NCI-H2107 treated with DMSO at 0.1 percent for 48 hours (cell line): ENCODE measurements around the gene TBC1D17.
A peak's percentile ranks its signal among the peaks of the same experiment; 100 is the strongest.

ENCODE experiments used
- DNase-seq: peaks from one replicate; lab custom pipeline; 2025; ENCODE audit not compliant: unreplicated experiment; lab: John Stamatoyannopoulos, UW

TBC1D17 gene

DNA sequence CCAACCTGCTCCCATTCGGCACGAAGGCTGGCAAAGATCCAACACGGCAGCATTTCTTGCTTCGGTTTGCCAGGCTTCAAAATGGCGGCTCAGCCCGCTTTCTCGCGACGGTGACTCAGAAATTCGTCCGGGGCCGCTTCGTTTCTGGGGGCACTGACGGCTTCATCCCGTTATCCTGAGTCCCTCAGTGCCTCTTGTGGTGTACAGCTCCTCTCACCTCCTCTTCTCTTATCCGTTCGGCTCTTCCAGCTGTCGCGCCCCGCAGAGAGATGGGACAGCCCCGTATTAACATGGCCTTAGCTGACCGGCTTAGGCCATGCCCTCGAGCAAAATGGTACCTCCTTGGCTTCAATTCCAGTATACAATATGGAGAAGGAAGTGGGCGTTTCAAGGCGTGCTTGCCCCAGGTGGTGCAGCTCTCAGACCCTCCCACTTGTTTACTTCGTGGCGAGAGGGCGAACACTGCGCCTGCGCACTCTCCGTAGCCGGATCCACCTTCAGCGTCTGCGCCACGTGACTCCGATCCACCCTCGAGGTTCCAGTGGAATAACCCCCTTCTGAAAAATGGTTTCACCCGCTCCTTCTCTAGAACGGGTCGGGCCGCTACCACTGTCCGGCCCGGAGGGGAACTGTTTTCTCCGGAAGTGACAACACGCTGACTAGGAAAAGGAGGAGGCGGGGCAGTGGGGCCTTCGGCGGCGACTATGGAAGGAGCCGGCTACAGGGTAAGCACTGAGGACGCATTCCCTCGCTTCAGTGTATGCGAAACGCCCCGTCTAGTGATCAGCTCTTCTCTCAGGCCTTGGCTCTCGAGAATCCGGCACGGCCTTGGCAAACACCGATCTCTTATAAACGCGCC, at the start of gene TBC1D17, which contains the start of gene AKT1S1:
Gene TBC1D17 (plus strand): TSS at position 683 of the 859 bp plus-strand sequence. CDS start 22 bp downstream, at position 705.
Gene AKT1S1 (minus strand): TSS at position 336 of the 859 bp plus-strand sequence. CDS start 4,060 bp downstream, outside the sequence.
- peak; percentile 99 for DNase-seq

DNA sequence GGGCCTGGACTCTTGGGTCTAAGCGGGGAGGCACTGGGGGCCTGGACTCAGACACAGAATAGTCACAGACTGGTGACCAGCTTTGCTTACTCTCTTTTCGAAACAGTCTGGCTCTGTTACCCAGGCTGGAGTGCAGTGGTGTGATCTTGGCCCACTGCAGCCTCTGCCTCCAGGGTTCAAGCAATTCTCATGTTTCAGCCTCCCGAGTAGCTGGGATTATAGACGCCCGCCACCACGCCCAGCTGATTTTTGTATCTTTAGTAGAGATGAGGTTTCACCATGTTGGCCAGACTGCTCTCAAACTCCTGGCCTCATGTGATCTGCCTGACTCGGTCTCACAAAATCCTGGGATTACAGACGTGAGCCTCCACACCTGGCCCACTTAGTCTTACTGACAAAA, 48.3 kb upstream of the TBC1D17 start:
- no peak for DNase-seq

DNA sequence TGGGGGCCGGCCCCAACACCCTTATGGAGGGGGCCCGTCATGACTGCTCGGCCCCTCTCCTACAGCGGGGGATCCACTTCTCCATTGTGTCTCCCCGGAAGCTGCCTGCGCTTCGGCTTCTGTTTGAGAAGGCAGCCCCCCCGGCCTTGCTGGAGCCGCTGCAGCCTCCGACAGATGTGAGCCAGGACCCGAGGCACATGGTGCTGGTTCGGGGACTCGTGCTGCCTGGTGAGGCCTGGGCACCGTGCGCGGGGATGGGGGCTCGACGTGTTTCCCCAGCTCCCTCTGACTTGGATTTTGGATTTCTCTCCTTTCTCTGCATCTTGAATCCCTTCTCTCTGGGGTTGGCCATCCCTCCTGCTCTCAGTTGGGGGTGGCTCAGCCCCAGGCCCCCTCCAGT, 47.8 kb upstream of the TBC1D17 start:
- no peak for DNase-seq

DNA sequence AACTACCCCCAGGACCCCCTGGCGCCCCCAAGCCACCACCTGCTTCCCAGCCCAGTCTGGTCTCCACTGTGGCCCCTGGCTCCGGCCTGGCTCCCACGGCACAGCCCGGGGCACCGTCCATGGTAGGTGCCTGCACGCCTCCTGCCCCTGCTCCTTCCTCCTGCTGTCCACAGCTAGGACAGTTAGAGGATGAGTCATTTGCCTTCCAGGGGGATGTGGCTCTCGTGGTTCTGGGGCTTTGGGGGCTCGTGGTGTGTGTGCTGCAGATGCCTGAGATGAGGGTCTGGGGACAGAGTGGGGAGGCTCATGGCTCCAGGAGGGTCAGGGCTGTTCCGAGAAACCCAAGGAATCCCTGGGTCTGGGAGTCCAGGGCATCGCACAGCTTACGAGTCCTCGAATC, 46.7 kb upstream of the TBC1D17 start:
- no peak for DNase-seq

DNA sequence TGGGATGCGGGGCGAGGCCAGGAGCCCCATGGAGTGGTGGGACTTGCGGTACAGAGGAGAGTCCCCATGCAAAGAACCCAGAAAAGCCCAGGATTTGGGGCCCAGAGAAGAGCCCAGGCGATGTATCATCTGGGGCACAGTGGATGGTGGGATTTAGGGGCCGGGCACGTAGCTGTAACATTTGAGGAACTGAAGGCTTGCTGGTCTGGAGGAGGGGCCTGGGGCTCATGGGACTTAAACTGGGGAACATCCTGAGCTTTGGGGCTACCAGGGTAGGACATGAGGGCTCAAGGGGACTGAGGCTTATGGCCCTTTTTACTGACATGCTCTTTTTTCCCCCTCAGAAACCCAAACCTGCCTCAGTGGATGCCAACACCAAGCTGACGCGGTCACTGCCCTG, 45.9 kb upstream of the TBC1D17 start:
- DNase-seq: no peak

DNA sequence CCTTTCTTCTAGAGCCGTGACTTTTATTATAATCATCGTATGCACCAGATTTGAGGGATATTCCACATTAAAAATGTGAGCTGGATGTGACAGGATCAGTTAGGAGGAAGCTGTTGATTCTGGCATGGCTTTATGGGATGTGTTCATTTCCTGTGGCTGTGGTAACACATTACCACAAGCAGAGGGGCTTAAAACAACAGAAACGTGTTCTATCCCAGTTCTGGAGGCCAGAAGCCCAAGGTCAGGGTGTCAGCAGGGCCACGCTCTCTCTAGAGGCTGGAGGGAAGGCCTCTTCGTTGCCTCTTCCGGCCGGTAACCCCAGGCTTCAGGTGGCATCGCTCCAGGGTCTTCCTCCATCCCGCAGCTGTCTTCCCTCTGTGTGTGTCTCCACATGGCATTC, 44.9 kb upstream of the TBC1D17 start:
- no peak for DNase-seq

DNA sequence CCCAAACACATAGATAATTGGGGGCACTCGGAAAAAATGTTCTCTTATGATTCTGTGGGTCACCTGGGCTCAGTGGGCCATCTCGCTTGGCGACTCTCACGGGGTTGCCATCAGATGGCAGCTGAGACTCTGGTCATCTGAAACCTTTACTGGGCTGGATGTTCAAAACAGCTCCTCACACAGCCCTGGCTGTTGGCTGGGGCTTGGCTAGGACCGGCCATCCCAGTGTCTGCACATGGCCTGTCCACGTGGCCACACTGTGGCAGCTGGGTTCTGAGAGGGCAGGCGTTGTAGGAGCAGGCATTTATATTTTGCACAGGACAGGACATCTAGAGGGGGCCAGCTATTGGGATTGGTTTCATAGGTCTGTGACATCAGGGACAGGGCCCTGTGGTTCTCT, 43.9 kb upstream of the TBC1D17 start:
- DNase-seq: no peak

DNA sequence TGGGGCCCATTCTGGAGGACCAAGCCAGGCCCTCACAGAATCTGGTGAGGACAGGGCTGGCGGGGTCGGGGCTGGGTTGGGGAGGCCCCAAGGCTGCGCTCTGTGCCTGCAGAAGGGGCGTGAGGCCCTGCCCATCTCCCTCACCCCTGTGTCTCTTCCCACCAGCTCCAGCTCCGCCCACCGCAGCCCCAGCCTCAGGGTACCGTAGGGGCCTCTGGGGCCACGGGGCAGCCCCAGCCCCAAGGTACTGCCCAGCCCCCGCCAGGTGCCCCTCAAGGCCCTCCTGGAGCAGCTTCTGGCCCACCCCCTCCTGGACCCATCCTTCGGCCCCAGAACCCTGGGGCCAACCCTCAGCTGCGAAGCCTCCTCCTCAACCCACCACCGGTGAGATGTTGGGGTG, 41.9 kb upstream of the TBC1D17 start:
- no peak for DNase-seq

DNA sequence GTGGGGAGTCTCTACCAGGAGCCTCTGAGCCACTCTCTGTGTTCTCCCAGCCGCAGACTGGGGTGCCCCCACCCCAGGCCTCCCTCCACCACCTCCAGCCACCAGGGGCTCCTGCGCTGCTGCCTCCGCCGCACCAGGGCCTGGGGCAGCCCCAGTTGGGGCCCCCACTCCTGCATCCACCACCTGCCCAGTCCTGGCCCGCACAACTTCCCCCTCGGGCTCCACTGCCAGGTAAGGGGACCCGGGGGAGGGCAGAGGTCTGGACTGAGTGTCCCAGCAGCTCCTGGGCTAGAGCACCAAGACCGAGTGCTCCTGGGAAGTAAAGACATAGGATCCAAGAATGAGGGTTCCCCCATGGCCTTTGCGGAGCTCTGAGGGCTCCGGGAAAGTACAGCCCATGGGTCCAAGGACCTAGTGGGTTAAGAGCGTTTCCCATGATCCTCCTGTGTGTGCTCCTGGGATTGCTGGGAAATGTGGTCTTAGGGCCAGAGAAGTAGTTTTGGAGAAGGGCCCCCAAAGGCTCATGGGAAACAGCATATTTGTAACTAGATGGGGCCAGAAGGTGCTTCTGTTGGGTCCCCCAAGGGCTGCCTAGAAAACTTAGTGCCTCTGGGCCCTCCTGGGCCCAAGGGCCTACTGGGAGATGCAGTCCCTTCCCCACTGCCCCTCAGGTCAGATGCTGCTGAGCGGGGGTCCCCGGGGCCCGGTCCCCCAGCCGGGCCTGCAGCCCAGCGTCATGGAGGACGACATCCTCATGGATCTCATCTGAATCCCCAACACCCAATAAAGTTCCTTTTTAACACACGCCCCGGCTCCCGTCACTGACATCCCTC, 41.1 kb upstream of the TBC1D17 start:
- DNase-seq: no peak

DNA sequence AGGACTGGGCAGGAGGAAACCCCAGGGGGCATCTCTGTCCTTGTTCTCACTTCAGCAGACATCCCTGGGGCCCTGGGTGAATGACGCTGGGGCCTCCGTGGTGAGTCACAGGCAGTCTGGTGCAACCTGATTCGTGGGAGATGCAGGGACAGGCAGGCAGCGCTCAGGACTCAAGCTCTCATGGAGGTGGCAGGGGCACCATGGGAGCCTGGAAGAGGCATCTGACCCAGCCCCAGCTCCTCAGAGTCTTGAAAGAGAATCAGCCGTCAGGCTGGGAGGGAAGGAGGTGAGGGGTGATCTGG, 40.5 kb upstream of the TBC1D17 start:
- no peak for DNase-seq

DNA sequence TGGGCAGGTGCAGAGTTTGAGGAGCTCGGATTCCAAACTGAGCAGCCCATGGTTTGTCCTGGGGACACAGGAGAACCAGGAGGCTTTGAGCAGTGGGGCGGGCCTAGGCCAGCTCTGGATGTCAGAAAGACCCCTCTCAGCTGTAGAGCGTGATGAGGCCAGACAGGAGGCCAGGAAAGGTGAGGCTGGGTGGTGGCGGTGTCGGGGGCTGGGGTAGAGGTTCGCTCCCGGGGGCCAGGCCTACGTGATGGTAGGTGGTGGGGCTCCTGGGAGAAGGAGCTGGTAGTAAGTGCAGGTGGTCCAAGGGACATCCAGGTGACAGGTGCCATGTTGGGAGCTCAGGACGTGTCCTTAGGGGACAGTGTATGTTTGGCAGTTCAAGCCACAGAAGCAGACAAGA, 40.1 kb upstream of the TBC1D17 start:
- no peak for DNase-seq

DNA sequence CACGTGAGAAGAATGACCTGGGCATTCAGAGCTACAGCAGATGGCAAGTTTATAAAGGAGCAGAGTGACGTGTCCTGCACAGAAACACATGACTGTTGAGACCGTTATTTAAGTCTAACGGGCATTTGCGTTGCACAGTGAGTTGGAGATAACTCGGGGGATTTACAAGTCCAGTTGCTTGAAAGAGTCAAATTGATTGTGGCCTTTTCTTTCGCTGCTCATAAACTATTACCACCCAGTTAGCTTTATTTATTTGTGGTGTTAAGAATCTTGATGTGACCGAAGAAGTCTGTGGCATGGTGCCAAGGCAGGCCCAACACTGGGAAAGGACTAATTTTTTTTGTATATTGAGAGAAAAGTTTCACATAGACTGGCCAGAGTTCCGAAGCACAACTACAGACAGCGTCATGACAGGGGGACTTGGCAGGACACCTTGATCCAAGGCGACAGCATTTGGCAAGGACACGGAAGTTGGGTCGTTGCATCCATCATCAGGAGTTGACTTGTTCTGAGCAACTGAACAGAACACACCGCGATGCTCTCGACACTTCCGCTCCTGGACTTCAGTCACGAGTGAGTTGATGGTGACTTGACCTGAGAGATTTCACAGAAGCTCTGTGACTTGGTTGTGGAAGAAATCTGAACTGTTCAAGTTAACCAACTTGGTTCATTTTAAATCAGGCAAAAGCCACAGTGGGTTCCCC, 38.5 kb upstream of the TBC1D17 start:
- no peak for DNase-seq

DNA sequence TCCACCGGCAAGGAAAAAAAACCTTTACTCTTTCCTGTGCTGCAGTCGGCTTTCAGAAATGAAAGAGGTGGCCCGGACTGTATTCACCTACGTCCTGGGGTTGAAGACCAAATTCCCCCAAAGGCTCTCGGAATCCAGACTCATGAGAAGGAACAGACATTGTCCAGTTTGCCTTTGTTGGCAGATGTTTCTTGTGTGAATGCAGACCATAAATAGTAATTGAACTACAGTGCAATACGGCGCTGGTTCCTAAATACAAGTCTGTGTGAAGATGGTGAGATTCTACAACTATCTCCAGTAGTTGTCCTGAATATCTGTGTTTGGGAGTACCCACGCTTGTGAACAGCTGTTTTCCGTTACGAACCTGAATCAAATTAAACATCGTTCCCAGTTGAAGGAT, 37.8 kb upstream of the TBC1D17 start:
- DNase-seq: no peak

DNA sequence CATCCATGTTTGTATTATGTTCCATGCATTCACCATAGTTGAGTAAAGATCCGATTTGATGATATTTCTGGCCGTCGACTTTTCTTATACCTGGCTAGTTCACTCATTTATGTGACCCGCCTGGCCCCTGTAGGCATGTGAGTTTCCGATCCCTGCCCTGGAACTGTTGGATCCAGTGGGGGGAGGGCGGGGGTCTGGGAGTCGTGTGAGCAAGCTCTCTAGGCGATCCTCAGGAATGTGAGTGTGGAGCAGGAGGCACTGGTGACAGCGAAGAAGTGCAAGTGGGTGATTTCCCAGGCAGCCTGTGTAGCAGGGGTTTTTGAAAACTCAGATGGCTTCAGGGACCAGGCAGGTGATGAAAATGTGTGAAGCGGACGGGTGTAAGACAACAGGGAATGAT, 37.2 kb upstream of the TBC1D17 start:
- DNase-seq: no peak

DNA sequence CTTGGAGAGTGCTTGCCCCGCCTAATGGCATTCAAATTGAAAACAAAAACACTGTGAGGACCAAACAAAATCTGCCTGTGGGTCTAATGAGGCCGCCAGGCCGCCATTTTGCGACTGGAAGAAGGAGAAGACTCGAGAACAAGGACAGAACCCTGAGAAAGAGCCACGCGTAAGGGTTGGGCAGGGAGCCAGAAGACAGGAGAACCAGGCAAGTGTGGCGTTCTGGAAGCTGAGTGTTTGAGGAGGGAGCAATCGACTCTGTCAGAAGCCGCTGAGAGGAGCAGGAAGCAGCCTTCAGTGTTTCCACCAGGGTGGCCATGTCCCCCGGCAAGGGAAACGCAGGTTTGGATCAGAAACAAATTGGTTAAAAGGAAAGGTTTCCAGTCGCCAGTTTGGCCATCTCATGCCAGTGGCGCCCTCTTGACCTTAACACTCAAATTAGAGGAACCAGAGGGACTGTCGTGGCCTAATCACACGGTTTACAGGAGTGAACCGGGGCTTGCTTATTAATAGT, 36.7 kb upstream of the TBC1D17 start:
- DNase-seq: no peak

DNA sequence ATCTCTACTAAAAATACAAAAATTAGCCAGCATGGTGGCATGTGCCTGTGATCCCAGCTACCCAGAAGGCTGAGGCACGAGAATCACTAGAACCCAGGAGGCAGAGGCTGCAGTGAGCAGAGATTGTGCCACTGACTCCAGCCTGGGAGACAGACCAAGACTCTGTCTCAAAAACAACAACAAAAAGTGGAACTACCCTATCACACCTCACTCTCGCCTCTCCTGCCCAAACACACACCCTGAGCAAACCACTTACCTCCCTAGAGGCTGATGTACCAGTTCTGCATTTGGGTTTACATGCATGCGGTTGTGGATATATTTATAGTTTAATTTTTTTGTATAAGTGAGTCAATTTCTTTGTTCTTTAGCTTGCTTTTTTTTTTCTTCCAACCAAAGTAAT, 34.2 kb upstream of the TBC1D17 start:
- DNase-seq: no peak

DNA sequence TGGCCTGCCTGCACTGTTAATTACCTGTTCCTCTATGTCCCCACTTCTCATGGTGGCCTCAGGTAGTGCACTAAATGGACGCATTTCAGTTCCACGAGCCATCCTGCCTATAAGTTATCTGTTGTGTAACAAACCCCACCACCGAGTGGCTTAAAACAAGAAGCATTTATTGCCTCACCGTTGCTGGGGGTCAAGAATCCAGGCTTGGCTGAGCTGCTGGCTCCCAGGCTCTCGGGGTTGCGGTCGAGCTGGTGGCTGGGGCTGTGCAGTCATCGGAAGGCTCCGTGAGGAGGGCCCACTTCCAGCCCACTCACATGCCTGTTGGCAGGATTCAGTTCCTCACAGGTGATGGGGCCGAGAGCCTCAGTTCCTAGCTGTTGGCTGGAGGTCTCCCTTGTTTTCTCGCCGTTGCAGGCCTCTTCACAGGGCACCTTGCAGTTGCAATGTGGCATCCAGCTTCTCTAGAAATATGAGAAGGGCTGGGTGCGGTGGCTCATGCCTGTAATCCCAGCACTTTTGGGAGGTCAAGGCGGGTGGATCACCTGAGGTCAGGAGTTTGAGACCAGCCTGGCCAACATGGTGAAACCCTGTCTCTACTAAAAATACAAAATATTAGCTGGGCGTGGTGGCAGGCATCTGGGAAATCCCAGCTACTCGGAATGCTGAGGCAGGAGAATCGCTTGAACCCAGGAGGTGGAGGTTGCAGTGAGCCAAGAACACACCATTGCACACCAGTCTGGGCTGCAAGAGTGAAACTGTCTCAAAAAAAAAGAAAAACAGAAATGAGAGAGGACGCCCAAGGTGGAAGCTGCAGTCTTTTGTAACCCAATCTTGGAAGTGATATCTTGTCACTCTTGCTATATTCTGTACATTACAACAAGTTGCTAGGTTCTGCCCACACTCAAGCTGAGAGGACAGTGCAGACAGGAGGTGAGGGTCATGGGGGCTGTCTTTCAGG, 33.1 kb upstream of the TBC1D17 start:
- DNase-seq: no peak

DNA sequence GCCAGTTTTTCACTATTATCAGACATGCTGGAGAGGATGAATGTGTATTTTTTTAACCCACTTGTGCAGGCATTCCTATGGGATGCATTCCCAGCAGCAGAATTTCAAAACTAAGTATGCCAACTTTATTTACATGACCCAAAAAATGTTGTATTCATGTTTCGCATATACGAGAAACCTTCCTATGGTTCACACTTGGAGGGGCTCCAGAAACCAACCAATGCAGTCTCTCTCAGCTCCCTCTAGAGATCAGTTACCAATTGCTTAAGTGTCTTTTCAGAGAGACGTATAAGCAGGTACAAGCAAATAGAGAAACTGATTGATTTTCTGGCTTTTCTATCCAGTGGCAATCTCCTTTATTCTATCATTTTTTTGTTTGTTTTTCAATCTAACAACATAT, 32.1 kb upstream of the TBC1D17 start:
- no peak for DNase-seq

DNA sequence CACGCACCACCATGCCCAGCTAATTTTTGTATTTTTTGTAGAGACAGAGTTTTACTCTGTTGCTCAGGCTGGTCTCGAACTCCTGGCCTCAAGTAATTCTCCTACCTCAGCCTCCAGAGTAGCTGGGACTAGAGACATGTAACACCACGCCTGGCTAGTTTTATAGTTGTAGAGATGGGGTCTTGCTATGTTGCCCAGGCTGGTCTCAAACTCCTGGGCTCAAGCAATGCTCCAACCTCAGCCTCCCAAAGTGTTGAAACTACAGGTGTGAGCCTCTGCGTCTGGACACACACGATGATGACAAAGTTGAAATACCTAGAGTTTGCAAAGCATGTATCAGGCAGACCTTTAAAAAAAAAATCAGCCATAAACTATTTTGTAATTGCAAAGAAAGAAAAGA, 31.1 kb upstream of the TBC1D17 start:
- no peak for DNase-seq
